ENCODE results near the gene PLN.

Gene PLN

GRCh38 chr6:118580585-118581419 lies 32.7 kb downstream of the PLN start:
- peak; percentile 70 for DNase-seq

GRCh38 chr6:118581489-118581959 lies 33.4 kb downstream of the PLN start:
- DNase-seq: peak; percentile 65

- DNase-seq: no peak
Observed at GRCh38 chr6:118584911-118585310, 36.8 kb downstream of the PLN start.

- no peak for DNase-seq
Observed at GRCh38 chr6:118586746-118587485, 38.8 kb downstream of the PLN start.

- DNase-seq: peak; percentile 42
Observed at GRCh38 chr6:118588626-118589025, 40.5 kb downstream of the PLN start.

GRCh38 chr6:118589186-118589585 lies 41.1 kb downstream of the PLN start:
- DNase-seq: peak; percentile 22

- peak; percentile 8 for DNase-seq
Observed at GRCh38 chr6:118589649-118590365, 41.7 kb downstream of the PLN start.

GRCh38 chr6:118591897-118592296 lies 43.8 kb downstream of the PLN start:
- no peak for DNase-seq

GRCh38 chr6:118594877-118595276 lies 46.8 kb downstream of the PLN start:
- no peak for DNase-seq

GRCh38 chr6:118596774-118597320 lies 48.8 kb downstream of the PLN start:
- no peak for DNase-seq

GRCh38 chr6:118597636-118598035 lies 49.5 kb downstream of the PLN start:
- DNase-seq: no peak

- DNase-seq: no peak
Observed at GRCh38 chr6:118598324-118598723, 50.2 kb downstream of the PLN start.

GRCh38 chr6:118602300-118602699 lies 54.2 kb downstream of the PLN start:
- no peak for DNase-seq

GRCh38 chr6:118603372-118603771 lies 55.3 kb downstream of the PLN start:
- no peak for DNase-seq

- no peak for DNase-seq
Observed at GRCh38 chr6:118606268-118606667, 58.2 kb downstream of the PLN start.

GRCh38 chr6:118606858-118607257 lies 58.8 kb downstream of the PLN start:
- no peak for DNase-seq
